ENCODE data around the gene ZNF283. TPM values are rescaled to one million over a fixed set of nuclear protein-coding genes. Genes with fewer than 3 reads are reported as not detected.
"Not testable (repeated sequence)": the region's sequence is repeated elsewhere in the genome, so short reads cannot be mapped to it uniquely, and the experiment has no call there.

Gene ZNF283
- total RNA-seq, 1 donor from 2014 or later, result 11.1 TPM

- intact Hi-C loops (cut with DNase I), result no loop called here
- DNase-seq (ENCODE audit: missing footprints), result no peak
- no peak for ATAC-seq
These were observed 29.0 kb upstream of the ZNF283 start for GRCh38 chr19:43798026-43798545.

GRCh38 chr19:43798546-43799409, 28.3 kb upstream of the ZNF283 start:
- ATAC-seq (peak; percentile 42), DNase-seq (ENCODE audit: missing footprints) (no peak)
- intact Hi-C loops (cut with DNase I), result no loop called here

GRCh38 chr19:43799502-43800142, 27.5 kb upstream of the ZNF283 start:
- no peak for ATAC-seq
- intact Hi-C loops (cut with DNase I), result no loop called here
- DNase-seq (ENCODE audit: missing footprints), result no peak

- DNase-seq (ENCODE audit: missing footprints), result no peak
- intact Hi-C loops (cut with DNase I), result no loop called here
- ATAC-seq, result no peak
These were observed 24.7 kb upstream of the ZNF283 start, which contains the start of gene LYPD5 for GRCh38 chr19:43802216-43802951. Gene LYPD5 (minus strand): TSS chr19:43802447. CDS start chr19:43802380, 67 bp downstream.

- ATAC-seq, result no peak
- DNase-seq (ENCODE audit: missing footprints), result no peak
- intact Hi-C loops (cut with DNase I), result no loop called here
These were observed 22.7 kb upstream of the ZNF283 start for GRCh38 chr19:43804432-43804831.

GRCh38 chr19:43806401-43806800, 20.7 kb upstream of the ZNF283 start:
- not testable (repeated sequence) for ATAC-seq; DNase-seq (ENCODE audit: missing footprints)

GRCh38 chr19:43806848-43807247, 20.3 kb upstream of the ZNF283 start:
- intact Hi-C loops (cut with DNase I), result no loop called here
- no peak for ATAC-seq
- no peak for DNase-seq (ENCODE audit: missing footprints)

More at GRCh38 chr19:43806401-43806800, 20.7 kb upstream of the ZNF283 start:
- intact Hi-C loops (cut with DNase I), result not testable (repeated sequence)

GRCh38 chr19:43807651-43808050, 19.5 kb upstream of the ZNF283 start:
- intact Hi-C loops (cut with DNase I), result no loop called here
- ATAC-seq (no peak), DNase-seq (ENCODE audit: missing footprints) (no peak)

GRCh38 chr19:43809762-43810696, 17.1 kb upstream of the ZNF283 start:
- DNase-seq (ENCODE audit: missing footprints) (no peak), ATAC-seq (no peak)
- intact Hi-C loops (cut with DNase I), result no loop called here

GRCh38 chr19:43811837-43812236, 15.3 kb upstream of the ZNF283 start:
- intact Hi-C loops (cut with DNase I), result no loop called here
- ATAC-seq (no peak), DNase-seq (ENCODE audit: missing footprints) (no peak)

GRCh38 chr19:43812259-43812658, 14.9 kb upstream of the ZNF283 start:
- intact Hi-C loops (cut with DNase I), result no loop called here
- DNase-seq (ENCODE audit: missing footprints), result no peak
- ATAC-seq, result no peak

GRCh38 chr19:43812688-43813087, 14.4 kb upstream of the ZNF283 start:
- ATAC-seq (no peak), DNase-seq (ENCODE audit: missing footprints) (no peak)
- intact Hi-C loops (cut with DNase I), result no loop called here

GRCh38 chr19:43814663-43815352, 12.3 kb upstream of the ZNF283 start:
- intact Hi-C loops (cut with DNase I), result no loop called here
- DNase-seq (ENCODE audit: missing footprints) (no peak), ATAC-seq (no peak)

GRCh38 chr19:43817454-43817853, 9.7 kb upstream of the ZNF283 start:
- ATAC-seq; intact Hi-C loops (cut with DNase I): not testable (repeated sequence)

GRCh38 chr19:43818500-43818899, 8.6 kb upstream of the ZNF283 start:
- DNase-seq (ENCODE audit: missing footprints) (no peak), ATAC-seq (no peak)
- intact Hi-C loops (cut with DNase I), result no loop called here

More at GRCh38 chr19:43817454-43817853, 9.7 kb upstream of the ZNF283 start:
- DNase-seq (ENCODE audit: missing footprints), result not testable (repeated sequence)

GRCh38 chr19:43820098-43820883, 6.8 kb upstream of the ZNF283 start:
- ATAC-seq (peak; percentile 60), DNase-seq (ENCODE audit: missing footprints) (no peak)
- intact Hi-C loops (cut with DNase I), result no loop called here

- ATAC-seq, result no peak
- intact Hi-C loops (cut with DNase I), result no loop called here
- no peak for DNase-seq (ENCODE audit: missing footprints)
These were observed 6.3 kb upstream of the ZNF283 start for GRCh38 chr19:43820884-43821215.

Data from Right ventricle myocardium inferior (tissue), 1 donor.